RWPE2 (cell line): ENCODE measurements around the gene ZNF536.
A peak's percentile ranks its signal among the peaks of the same experiment; 100 is the strongest.

Experiments
- ATAC-seq: fragments of 200-7000 bp; cut with Tn5 transposase; 3 replicates; pipeline ENCODE4 v1.9.1; 2021; ENCODE audit warnings: low read depth
- DNase-seq: peaks from one replicate; pipeline ENCODE4 v3.0.0-alpha.2; 2020; ENCODE audit warnings: low spot score
- H3K27ac ChIP-seq: fragments of 450-650 bp; 2 replicates; pipeline ENCODE4 v1.5.1; 2017; ENCODE audit warnings: mild to moderate bottlenecking; ENCODE audit not compliant: poor library complexity, severe bottlenecking
- H3K27me3 ChIP-seq: fragments of 250-450 bp; sonication (Bioruptor Pico); 2 replicates; pipeline ENCODE4 v1.5.1; 2021; ENCODE audit warnings: mild to moderate bottlenecking, moderate library complexity; ENCODE audit not compliant: insufficient read depth, poor library complexity, severe bottlenecking
- H3K36me3 ChIP-seq: fragments of 250-450 bp; sonication (Bioruptor Pico); 2 replicates; pipeline ENCODE4 v1.5.1; 2020; ENCODE audit warnings: low read depth, mild to moderate bottlenecking, moderate library complexity
- H3K4me1 ChIP-seq: fragments of 250-450 bp; sonication (Bioruptor Pico); 2 replicates; pipeline ENCODE4 v1.5.1; 2021; ENCODE audit warnings: mild to moderate bottlenecking, moderate library complexity; ENCODE audit not compliant: insufficient read depth, poor library complexity, severe bottlenecking
- H3K4me3 ChIP-seq: fragments of 250-450 bp; sonication (Bioruptor Pico); 2 replicates; pipeline ENCODE4 v1.5.1; 2021; ENCODE audit warnings: mild to moderate bottlenecking, moderate library complexity; ENCODE audit not compliant: severe bottlenecking
- H3K9me3 ChIP-seq: fragments of 250-450 bp; sonication (Bioruptor Pico); 2 replicates; pipeline ENCODE4 v1.5.1; 2021; ENCODE audit warnings: mild to moderate bottlenecking, moderate library complexity; ENCODE audit not compliant: severe bottlenecking
- CTCF ChIP-seq: fragments of 450-650 bp; IDR thresholded peaks from one replicate; pipeline ENCODE4 v1.5.1; 2017; ENCODE audit warnings: mild to moderate bottlenecking, moderate library complexity; ENCODE audit not compliant: poor library complexity, severe bottlenecking

Gene ZNF536

DNA sequence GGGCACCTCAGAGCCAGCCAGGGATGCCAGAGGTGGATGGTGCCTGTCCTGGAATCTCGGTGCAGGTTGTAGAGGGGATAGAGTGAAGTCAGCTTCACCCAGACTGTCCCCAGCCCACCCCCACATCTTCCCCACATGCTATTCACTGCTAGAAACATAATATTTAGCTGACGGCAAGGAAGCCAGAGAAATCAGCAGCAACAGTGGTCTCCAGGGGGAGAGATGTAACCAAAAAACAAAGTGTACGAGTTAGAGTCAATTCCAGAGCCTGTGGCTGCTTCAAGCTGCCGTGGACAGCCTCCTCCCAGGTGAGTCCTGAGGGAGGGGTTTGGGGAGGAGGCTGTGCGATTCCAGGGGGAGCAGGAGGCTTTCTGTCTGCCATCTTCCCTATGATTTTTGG, 97.6 kb downstream of the ZNF536 start:
- H3K27me3 ChIP-seq = no peaks in the 10 kb centered on the region
- H3K36me3 ChIP-seq = no peaks in the 10 kb centered on the region
- DNase-seq = no peak
- no peaks in the 10 kb centered on the region for H3K9me3 ChIP-seq
- H3K4me1 ChIP-seq = no peaks in the 10 kb centered on the region
- TF ChIP-seq CTCF = no peak
- no peak overlapping the region for H3K4me3 ChIP-seq
- H3K27ac ChIP-seq = no peak overlapping the region
- no peak for ATAC-seq

DNA sequence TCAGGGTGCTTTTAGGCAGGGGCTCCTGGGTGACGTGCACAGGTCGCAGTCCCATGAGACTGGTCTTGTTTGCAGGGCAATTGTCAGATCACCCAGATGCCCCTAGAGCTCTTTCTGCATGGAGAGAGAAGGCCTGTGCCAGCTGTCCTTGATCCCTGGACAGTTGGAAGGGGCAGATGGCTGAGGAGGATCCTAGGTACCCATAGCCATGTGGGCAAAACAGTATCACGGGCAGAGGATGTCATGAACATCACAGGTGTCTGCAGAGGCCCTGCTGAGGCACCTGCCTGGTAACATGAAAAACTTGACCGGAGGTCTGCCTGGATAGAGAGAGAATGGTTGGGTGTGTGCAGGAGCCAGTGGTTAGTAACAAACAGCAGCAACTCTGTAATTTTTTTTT, 99.3 kb downstream of the ZNF536 start:
- no peaks in the 10 kb centered on the region for H3K27me3 ChIP-seq
- no peaks in the 10 kb centered on the region for H3K4me1 ChIP-seq
- no peaks in the 10 kb centered on the region for H3K36me3 ChIP-seq
- ATAC-seq (no peak), DNase-seq (no peak)
- no peak overlapping the region for H3K4me3 ChIP-seq
- H3K27ac ChIP-seq = no peak overlapping the region
- no peak for TF ChIP-seq CTCF
- no peaks in the 10 kb centered on the region for H3K9me3 ChIP-seq

DNA sequence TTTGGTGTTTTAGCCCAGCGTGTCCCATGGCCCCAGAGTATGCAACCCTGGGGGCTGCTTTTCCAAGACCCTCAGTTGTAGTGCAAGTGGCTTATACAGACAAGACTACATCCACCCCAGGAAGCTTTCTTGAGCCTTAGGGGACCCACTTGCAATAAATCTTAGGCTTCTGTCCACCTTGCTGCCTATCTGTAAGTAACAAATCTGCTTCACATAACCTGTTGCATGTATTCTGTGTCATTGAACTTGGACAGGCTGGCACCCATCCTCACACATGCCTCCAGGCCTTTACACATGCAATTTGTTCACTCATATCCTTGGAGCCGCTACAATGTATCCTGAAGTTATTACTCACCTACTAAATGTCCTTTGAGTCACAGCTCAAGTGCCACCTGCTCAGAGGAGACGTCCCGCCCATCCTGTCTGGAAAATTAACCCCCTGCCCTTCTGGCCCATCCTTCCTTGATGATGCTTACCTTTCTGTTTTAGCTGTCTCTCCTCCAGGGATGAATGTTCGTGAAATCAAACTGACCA, 101.2 kb downstream of the ZNF536 start:
- peak; percentile 63 for ATAC-seq
- Histone ChIP-seq H3K4me1 (no peaks in the 10 kb centered on the region), H3K4me3 (no peak overlapping the region), H3K27ac (no peak overlapping the region), H3K36me3 (no peaks in the 10 kb centered on the region), H3K27me3 (no peaks in the 10 kb centered on the region), H3K9me3 (no peaks in the 10 kb centered on the region)
- TF ChIP-seq CTCF = no peak
- no peak for DNase-seq

DNA sequence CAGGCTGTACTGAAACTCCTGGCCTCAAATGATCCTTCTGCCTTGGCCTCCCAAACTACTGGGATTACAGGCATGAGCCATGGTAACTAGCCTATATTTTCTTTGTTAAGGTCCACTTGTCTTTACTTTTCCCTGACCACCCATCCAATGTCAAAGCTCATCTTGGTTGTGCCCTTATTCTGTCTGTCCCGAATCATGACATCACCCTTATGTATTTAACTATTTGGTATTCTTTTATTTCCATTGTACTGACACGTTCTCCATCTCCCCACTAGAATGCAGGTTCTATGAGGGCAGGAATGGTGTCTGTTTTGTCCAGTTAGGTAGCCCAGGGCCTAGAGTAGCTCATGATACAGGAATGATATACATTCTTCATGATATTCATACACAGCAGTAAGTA, 104.8 kb downstream of the ZNF536 start:
- no peaks in the 10 kb centered on the region for H3K9me3 ChIP-seq
- no peaks in the 10 kb centered on the region for H3K4me1 ChIP-seq
- ATAC-seq = no peak
- no peaks in the 10 kb centered on the region for H3K27me3 ChIP-seq
- no peak for TF ChIP-seq CTCF
- H3K4me3 ChIP-seq = no peak overlapping the region
- no peak overlapping the region for H3K27ac ChIP-seq
- DNase-seq = no peak
- H3K36me3 ChIP-seq = no peaks in the 10 kb centered on the region

- no peak for TF ChIP-seq CTCF
- H3K4me3 ChIP-seq = no peak overlapping the region
- ATAC-seq (no peak), DNase-seq (no peak)
- H3K9me3 ChIP-seq = no peaks in the 10 kb centered on the region
- no peak overlapping the region for H3K27ac ChIP-seq
- H3K4me1 ChIP-seq = no peaks in the 10 kb centered on the region
- H3K27me3 ChIP-seq = no peaks in the 10 kb centered on the region
- H3K36me3 ChIP-seq = no peaks in the 10 kb centered on the region
Measured at GRCh38 chr19:30479231-30479630, 107.0 kb downstream of the ZNF536 start.
